HuH-7 (cell line): ENCODE measurements around the gene RDH13.
"Not testable (repeated sequence)": the region's sequence is repeated elsewhere in the genome, so short reads cannot be mapped to it uniquely, and the experiment has no call there.

Experiments
- DNase-seq: peaks from one replicate; pipeline ENCODE4 v3.0.0; 2011; ENCODE audit warnings: low spot score

Gene RDH13

DNA sequence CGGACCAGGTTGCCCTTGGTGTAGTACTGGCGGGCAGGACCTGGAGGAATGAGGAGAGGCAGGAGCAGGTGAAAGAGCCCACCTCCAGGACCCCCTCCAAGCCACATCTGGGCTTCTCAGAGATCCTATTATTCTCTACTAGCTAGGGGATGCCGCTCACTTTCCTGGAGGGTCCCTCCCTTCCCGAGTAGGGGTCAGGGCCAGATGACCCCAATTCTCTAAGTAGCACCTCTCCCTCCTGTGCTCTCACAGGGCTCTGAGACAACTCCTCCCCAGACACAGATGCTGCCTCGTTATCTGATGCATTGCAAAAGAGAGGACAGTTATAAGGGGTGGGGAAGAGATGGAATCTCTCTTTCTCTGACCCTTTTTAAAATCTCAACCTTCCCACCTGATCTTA is 47.8 kb downstream of the RDH13 start:
- no peak for DNase-seq

DNA sequence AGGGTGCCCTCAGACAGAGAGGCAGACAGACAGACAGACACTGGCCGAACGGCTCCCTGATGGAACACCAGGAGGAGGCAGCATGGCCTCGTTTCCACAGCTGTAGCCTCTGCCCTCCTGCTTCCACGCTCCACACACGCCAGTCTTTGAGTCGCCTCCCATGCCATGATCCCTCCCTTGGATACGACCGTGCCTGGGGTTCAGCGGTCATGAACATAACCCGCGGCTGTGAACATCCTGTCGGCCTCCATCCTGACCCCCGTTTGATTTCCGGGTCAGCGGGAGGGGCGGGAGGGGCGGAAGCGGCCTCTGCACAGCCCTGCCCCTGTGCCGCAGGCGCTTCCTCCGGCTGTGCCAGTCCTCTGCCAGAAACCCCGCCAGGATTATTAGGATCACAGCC is 48.2 kb downstream of the RDH13 start:
- DNase-seq: no peak

DNA sequence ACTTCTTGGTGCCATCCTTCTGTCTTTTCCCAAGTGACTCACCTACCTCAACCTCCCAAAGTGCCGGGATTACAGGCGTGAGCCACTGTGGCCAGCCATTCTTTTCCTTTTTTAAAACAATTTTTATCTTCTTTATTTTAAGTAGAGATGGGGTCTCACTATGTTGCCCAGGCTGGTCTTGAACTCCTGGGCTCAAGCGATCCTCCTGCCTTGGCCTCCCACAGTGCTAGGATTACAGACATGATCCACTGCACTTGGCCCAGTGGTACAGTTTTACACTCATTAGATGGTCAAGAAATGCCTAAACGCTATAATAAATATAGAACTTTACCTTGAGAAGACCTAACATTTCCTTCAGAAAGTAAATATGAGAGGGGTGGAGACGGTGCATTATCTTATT is 49.4 kb downstream of the RDH13 start:
- no peak for DNase-seq

DNA sequence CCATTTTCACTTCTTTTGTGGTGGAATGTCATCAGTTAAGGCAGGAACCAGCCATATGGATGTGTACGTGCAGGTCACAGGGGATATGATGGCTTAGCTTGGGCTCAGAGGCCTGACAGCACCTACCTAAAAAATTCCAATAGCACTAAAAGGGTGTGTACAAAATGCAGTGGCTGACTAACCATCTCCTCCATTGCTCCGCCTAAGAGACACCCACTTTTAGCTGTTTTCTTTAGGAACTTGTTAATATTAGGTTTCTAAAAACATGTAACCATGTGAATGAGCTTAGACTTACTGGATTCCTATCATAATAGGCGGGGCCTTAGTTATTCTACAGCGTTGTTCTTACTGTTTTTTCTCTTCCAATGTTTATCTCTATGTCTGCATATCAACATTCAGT is 50.6 kb downstream of the RDH13 start:
- no peak for DNase-seq

DNA sequence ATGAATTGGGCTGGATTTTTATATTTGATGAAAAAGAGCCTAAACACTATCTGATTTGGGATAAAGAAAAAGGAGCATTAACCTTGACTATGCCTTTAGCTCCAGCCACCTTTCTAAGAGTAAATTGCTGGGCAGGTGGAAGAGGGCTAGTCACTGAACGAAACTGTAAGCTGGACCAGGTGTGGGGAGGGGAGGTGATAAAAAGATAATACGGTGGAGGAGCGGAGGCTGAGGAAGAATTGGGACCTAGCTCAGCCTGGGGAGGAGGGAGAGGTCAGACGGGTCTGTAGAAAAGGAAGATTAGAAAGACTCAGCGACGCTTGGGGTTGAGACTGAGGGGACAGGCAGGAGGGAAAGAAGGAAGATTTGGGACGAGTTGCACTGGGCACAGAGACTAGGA is 52.4 kb downstream of the RDH13 start:
- DNase-seq: not testable (repeated sequence)

DNA sequence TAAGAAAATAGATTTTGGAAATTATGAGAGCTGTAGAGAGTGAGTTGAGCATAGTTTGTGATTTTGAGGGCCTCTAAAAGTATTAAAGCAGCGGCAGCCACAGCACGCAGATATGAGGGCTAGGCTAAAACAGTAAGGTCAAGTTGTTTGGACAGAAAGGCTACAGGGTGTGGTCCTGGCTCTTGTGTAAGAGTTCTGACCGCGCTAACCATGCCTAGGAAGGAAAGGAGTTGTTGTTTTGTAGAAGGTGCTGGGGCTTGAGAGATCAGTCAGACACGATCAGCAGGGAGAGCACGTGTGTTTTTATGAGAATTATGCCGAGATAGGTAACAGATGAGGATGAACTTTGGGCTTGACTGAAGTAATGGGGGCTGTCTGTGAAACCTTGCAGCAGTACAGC is 54.2 kb downstream of the RDH13 start:
- not testable (repeated sequence) for DNase-seq

DNA sequence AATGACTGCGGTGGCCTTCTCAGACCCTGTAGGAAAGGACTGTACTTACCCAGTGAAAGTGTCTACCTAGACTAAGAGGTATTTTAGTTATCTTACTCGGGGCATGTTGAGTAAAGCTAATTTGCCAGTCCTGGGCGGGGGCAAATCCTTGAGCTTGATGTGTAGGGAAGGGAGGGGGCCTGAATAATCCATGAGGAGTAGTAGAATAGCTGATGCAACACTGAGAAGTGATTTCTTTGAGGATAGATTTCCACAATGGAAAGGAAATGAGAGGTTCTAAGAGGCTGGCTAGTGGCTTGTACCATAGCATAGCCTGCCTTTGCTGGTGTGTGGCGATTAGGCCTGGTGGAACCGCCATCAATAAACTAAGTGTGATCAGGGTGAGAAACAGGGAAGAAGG is 54.8 kb downstream of the RDH13 start:
- not testable (repeated sequence) for DNase-seq

DNA sequence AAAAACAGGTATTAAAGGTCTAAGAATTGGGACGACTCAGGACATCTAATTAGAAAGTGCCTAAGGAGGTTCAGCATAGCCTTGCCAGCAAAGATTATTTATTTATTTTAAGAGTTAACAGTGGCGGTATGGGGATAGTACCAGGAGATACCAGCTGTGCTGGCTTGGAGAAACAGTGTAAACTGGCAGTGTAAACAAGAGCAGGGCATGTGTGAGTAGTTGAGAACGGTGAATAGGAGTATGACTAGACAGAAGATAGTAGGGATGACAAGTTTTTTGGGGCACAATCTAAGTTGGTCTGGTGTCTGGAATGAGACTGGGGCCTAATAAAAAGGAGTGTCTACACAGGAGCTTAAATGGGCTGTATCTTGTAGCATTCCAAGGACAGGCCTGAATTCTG is 55.4 kb downstream of the RDH13 start:
- DNase-seq: not testable (repeated sequence)

DNA sequence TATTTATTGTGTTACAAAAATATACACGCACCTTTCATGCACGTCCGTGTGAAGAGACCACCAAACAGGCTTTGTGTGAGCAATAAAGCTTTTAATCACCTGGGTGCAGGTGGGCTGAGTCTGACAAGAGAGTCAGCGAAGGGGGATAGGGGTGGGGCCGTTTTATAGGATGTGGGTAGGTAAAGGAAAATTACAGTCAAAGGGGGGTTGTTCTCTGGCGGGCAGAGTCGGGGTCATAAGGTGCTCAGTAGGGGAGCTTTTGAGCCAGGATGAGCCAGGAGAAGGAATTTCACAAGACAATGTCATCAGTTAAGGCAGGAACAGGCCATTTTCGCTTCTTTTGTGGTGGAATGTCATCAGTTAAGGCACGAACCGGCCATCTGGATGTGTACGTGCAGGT is 56.2 kb downstream of the RDH13 start:
- DNase-seq: not testable (repeated sequence)

DNA sequence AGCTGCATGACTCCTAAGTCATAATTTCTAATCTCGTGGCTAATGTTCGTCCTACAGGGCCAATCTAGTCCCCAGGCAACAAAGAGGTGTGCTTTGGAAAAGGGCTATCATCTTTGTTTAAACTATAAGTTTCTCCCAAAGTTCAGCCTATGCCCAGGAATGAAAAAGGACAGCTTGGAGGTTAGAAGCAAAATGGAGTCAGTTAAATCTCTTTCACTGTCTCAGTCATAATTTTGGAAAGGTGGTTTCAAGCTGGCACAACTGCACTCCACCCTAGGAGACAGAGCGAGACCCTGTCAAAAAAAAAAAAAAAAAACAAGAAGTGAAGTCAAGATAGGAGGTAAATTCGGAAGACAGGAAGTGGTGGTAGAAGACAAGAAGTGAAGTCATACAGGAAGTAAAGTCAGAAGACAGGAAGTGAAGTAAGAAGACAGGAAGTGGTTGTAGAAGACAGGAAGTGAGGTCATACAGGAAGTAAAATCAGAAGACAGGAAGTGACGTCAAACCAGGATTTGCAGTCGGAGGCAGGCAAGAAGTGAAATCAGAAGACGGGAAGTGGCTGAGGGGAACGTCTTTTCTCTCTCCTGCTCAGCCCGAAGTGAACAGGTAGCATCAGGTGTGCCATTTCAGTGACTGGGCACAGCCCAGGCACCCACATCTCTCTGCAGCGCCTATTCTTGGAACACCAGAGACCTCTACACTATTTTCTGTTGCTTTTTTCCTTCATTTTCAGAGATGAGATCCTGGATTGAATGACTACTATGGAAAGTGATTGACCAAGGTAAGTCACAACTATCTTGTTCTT is 57.1 kb downstream of the RDH13 start:
- DNase-seq: no peak

DNA sequence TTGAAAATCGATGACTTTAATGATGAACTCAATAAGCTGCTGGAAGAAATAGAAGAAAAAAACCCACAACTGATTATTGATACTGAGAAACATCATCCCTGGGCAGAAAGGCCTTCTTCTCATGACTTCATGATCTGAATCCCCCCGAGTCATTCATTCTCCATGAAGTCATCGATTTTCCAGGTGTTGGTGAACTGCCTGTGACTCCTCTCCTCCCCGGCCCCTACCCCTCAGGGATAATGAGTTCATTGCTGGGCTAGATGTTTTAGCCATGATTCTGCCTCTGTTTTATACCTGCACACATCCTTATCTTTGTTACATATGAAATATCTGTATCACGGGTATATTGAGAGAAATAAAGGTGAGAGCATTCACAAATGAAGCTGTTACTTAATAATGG is 62.2 kb downstream of the RDH13 start:
- no peak for DNase-seq

DNA sequence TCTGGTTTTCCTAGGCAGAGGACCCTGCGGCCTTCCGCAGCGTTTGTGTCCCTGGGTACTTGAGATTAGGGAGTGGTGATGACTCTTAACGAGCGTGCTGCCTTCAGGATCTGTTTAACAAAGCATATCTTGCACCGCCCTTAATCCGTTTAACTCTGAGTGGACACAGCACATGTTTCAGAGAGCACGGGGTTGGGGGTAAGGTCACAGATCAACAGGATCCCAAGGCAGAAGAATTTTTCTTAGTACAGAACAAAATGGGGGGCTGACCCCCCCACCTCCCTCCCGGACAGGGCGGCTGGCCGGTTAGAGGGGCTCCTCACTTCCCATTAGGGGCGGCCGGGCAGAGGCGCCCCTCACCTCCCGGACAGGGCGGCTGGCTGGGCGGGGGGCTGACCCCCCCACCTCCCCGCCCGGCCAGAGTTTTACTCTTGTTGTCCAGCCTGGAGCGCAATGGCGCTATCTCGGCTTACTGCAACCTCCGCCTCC is 64.2 kb downstream of the RDH13 start:
- DNase-seq: not testable (repeated sequence)

DNA sequence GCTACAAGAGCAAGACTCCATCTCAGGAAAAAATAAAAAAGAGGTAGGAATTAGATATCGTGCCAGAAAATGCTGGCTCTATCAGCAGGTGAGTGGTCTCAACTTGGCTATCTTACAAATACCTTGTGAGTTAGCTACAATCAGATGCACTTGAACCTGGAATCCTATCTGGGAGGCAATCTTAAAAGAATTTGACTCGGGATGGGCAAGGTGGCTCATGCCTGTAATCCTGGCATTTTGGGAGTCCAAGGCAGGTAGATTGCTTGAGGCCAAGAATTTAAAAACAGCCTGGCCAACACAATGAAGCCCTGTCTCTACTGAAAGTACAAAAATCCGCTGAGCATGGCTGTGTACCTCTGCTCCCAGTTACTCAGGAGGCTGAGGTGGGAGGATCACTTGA is 67.4 kb downstream of the RDH13 start:
- no peak for DNase-seq
